ENCODE measurements around the gene LYRM9.
"Not testable (repeated sequence)": the region's sequence is repeated elsewhere in the genome, so short reads cannot be mapped to it uniquely, and the experiment has no call there.

Gene LYRM9

GRCh38 chr17:27839571-27840405 lies 53.4 kb downstream of the LYRM9 start:
- DNase-seq (ENCODE audit: low spot score) = not testable (repeated sequence)

- DNase-seq (ENCODE audit: low spot score) = not testable (repeated sequence)
These were observed 54.6 kb downstream of the LYRM9 start for GRCh38 chr17:27838607-27839006.

- not testable (repeated sequence) for DNase-seq (ENCODE audit: low spot score)
These were observed 55.4 kb downstream of the LYRM9 start for GRCh38 chr17:27837769-27838168.

DNA sequence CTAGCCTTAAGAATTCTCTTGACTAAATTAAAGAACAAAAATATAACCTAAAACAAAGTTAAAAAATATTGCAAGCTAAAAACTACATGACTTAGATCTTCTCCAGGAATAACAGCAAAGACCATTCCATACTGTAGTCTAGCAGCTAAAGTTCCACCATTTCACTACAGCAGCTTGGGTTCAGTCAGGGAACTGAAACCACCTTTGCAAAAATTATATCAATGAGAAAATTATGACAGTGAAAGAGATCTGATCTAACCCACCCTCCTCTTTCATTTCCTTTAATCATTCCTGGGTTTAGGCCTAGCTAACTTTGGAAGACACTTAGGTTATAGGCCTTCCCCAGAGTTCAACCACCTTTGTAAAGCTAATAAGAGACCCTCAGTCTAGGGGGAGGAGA lies 56.5 kb downstream of the LYRM9 start:
- DNase-seq (ENCODE audit: low spot score) = no peak

DNA sequence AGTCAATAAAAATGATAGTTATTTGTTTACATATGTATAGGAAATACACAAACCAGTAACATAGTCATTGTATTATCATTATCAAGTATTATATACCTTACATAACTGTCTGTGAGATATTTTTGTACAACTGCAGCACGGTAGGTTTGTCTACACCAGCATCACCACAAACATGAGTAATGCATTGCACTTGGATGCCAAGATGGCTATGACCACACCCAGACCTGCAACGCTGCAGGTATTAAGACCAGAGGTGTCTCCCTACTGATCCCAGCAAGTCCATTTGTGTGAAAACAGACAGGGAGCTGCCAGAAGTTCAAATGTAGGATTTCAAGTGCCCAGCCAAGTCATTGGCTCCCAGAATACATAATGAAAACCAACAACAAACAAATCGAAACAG lies 58.6 kb downstream of the LYRM9 start:
- DNase-seq (ENCODE audit: low spot score) = no peak

GRCh38 chr17:27832831-27833230 lies 60.3 kb downstream of the LYRM9 start:
- no peak for DNase-seq (ENCODE audit: low spot score)

DNA sequence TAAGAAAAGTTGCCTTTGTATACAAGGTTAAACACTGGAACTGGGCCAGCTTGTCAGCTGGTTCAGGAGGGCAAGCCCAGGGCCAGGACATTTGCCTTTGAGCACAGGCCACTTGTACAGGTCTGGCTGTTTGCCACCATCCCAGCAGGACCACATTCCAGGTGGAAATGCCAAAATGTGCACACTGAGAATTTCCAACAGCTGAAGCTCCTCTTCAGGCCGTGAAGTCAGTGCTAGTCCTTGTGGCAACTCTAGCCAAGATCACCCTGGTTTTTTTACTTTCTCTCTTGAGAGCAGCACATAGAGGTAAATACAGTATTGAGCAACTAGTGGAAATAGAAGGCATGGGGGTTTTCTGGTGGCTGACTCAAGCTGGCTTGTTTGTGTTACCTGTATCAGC lies 63.3 kb downstream of the LYRM9 start:
- DNase-seq (ENCODE audit: low spot score) = not testable (repeated sequence)

DNA sequence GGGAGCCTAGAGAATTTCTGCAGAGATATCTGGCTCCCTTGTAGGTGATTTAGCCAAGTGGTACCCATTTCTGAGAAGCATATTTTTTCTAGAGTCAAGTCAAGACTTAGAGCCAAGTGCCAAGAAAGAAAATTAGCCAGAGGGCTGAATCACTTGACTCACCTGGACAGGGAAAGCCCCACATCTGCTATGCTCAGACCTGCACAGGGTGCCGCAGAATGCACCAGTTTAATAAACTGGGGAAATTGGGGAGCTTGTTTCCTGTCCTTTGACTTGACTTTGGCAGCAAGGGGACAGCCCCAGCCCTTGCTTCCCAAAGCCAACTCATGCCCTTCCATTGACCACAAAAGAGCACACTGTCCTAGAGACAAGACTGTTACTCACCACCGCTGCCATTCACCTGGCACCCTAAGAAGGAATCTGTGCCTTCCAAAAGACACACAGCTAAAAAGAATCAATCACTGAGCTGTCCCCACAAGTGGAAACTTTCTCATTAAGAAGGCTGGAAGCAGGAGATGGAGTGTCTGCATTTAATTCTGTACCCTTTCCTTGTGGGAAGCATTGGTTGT lies 63.9 kb downstream of the LYRM9 start:
- not testable (repeated sequence) for DNase-seq (ENCODE audit: low spot score)
